OCI-LY1 (cell line): ENCODE results near the gene GMPR.

Experiments
- H2AFZ ChIP-seq: fragments of 200-600 bp; sonication (generic), shearing (Covaris generic); 2 replicates; pipeline ENCODE4 v1.6.0; 2014; ENCODE audit warnings: antibody characterized with exemption, mild to moderate bottlenecking, low read length
- H3F3A ChIP-seq: fragments of 200-600 bp; sonication (generic), shearing (Covaris generic); 2 replicates; pipeline ENCODE4 v1.6.0; 2014; ENCODE audit warnings: mild to moderate bottlenecking, antibody characterized with exemption, low read length, moderate library complexity; ENCODE audit not compliant: insufficient read depth
- H3K27ac ChIP-seq: fragments of 200-600 bp; sonication (generic); 2 replicates; pipeline ENCODE4 v1.5.1; 2014; ENCODE audit warnings: low read length, mixed run types, mild to moderate bottlenecking, low read depth; ENCODE audit not compliant: poor library complexity, severe bottlenecking
- H3K27me3 ChIP-seq: fragments of 200-600 bp; sonication (generic); 2 replicates; pipeline ENCODE4 v1.6.0; 2014; ENCODE audit warnings: antibody characterized with exemption, mild to moderate bottlenecking, low read length, moderate library complexity; ENCODE audit not compliant: insufficient read depth
- H3K36me3 ChIP-seq: fragments of 200-600 bp; sonication (generic); 2 replicates; pipeline ENCODE4 v1.6.1; 2014; ENCODE audit warnings: mild to moderate bottlenecking, antibody characterized with exemption, low read length, moderate library complexity, mixed read lengths; ENCODE audit not compliant: insufficient read depth
- H3K4me1 ChIP-seq: fragments of 200-600 bp; sonication (generic); 2 replicates; pipeline ENCODE4 v1.5.1; 2014; ENCODE audit warnings: mild to moderate bottlenecking, low read length, moderate library complexity; ENCODE audit not compliant: insufficient read depth, severe bottlenecking
- H3K4me2 ChIP-seq: fragments of 200-600 bp; sonication (generic), shearing (Covaris generic); 2 replicates; pipeline ENCODE4 v1.6.1; 2014; ENCODE audit warnings: low read length
- H3K4me3 ChIP-seq: fragments of 200-600 bp; sonication (generic); 2 replicates; pipeline ENCODE4 v1.5.1; 2014; ENCODE audit warnings: low read length, low read depth, mild to moderate bottlenecking, mixed read lengths; ENCODE audit not compliant: poor library complexity, severe bottlenecking
- H3K79me2 ChIP-seq: fragments of 200-600 bp; shearing (Covaris generic); 2 replicates; pipeline ENCODE4 v1.6.1; 2016; ENCODE audit warnings: mixed run types, low read length, mixed read lengths; ENCODE audit not compliant: insufficient read depth
- H3K9ac ChIP-seq: fragments of 200-600 bp; sonication (generic), shearing (Covaris generic); 2 replicates; pipeline ENCODE4 v1.6.1; 2014; ENCODE audit warnings: mild to moderate bottlenecking, low read length, mixed read lengths
- H3K9me2 ChIP-seq: fragments of 200-600 bp; sonication (generic), shearing (Covaris generic); 2 replicates; pipeline ENCODE4 v1.6.1; 2014; ENCODE audit warnings: low read depth, mild to moderate bottlenecking, low read length, mixed read lengths
- H3K9me3 ChIP-seq: fragments of 200-600 bp; shearing (Covaris generic); 2 replicates; pipeline ENCODE4 v1.6.1; 2014; ENCODE audit warnings: low read length, mixed read lengths
- H4K20me1 ChIP-seq: fragments of 200-600 bp; sonication (generic), shearing (Covaris generic); 2 replicates; pipeline ENCODE4 v1.6.0; 2016; ENCODE audit warnings: mild to moderate bottlenecking, low read length; ENCODE audit not compliant: insufficient read depth
- EZH2 ChIP-seq: fragments of 200-600 bp; sonication (generic), shearing (Covaris generic); IDR thresholded peaks from 2 replicates; pipeline ENCODE4 v1.8.0; 2017; ENCODE audit warnings: borderline replicate concordance, mixed run types, mild to moderate bottlenecking, antibody characterized with exemption, low read length, moderate library complexity, mixed read lengths
- TF ChIP-seq, protein P1 (sequence below): fragments of 200-600 bp; sonication (generic), shearing (Covaris generic); IDR thresholded peaks from 2 replicates; pipeline ENCODE4 v1.5.1; 2017; ENCODE audit warnings: mild to moderate bottlenecking, antibody characterized with exemption, low read length, moderate library complexity, mixed read lengths

Gene GMPR

DNA sequence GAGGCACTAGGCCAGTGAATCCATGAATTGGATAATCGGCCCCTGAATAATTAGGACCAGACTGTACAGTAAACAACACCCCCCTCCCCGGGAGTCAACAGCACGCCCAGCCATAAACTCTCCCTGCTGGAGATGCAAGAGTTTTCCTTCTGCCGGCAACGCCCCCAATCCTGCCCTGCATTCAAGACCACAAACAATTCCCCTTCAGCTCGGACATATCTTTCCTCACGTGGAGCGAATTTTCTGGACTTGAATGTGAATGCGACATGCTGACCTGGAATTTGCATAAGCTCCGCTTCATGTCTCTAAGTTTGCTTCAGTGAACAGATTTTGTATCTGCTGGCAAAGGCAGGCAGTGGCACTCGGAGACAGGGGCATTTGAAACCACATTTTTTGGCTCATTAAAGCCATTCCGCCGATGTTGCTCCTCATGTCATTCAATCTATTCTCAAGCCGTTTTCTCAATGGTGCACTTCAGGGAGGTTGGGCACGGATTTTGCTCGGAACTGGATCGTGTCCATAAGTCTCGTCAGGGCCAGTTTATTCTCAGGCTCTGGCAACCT is 38.0 kb upstream of the GMPR start:
- H3K4me1 ChIP-seq = peaks cover 45% of the 10 kb centered on the region
- peak overlapping the region; percentile 34 for H2AFZ ChIP-seq
- no peak for TF ChIP-seq EZH2
- TF ChIP-seq, protein P1, sequence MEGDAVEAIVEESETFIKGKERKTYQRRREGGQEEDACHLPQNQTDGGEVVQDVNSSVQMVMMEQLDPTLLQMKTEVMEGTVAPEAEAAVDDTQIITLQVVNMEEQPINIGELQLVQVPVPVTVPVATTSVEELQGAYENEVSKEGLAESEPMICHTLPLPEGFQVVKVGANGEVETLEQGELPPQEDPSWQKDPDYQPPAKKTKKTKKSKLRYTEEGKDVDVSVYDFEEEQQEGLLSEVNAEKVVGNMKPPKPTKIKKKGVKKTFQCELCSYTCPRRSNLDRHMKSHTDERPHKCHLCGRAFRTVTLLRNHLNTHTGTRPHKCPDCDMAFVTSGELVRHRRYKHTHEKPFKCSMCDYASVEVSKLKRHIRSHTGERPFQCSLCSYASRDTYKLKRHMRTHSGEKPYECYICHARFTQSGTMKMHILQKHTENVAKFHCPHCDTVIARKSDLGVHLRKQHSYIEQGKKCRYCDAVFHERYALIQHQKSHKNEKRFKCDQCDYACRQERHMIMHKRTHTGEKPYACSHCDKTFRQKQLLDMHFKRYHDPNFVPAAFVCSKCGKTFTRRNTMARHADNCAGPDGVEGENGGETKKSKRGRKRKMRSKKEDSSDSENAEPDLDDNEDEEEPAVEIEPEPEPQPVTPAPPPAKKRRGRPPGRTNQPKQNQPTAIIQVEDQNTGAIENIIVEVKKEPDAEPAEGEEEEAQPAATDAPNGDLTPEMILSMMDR = no peak
- no peaks in the 10 kb centered on the region for H3K79me2 ChIP-seq
- H3K9me3 ChIP-seq = no peaks in the 10 kb centered on the region
- H3K9ac ChIP-seq = peak overlapping the region; percentile 60
- H4K20me1 ChIP-seq = no peaks in the 10 kb centered on the region
- H3K27ac ChIP-seq = peak overlapping the region; percentile 87
- no peaks in the 10 kb centered on the region for H3K9me2 ChIP-seq
- H3K36me3 ChIP-seq = no peaks in the 10 kb centered on the region
- peak overlapping the region; percentile 38 for H3K4me3 ChIP-seq
- peak overlapping the region; percentile 65 for H3K4me2 ChIP-seq
- 0 out of 2 replicates have a peak, but pooled peaks cover 9% of the 10 kb centered on the region for H3F3A ChIP-seq
- H3K27me3 ChIP-seq = no peaks in the 10 kb centered on the region

DNA sequence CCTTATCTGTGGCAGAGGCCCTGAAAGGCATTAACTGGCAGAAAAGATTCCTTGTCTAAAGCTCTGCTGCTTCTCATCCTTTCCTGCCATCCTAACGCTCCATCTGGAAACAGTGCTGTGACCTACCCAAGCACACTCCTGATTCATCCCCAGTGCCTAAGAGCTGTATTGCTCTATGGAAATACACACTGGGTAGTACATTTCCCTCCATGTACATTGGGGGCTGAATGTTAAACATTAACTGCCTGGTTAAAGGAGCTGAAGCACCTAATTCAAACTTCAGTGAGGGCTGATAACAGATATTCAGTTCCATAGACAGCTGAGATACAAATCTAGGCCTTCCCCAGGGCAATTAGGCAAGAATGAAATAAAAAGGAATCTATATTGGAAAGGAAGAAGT is 36.7 kb upstream of the GMPR start:
- H3K36me3 ChIP-seq = no peaks in the 10 kb centered on the region
- no peak overlapping the region for H2AFZ ChIP-seq
- no peaks in the 10 kb centered on the region for H3K79me2 ChIP-seq
- H3K4me3 ChIP-seq = no peak overlapping the region
- H3K27me3 ChIP-seq = no peaks in the 10 kb centered on the region
- H3K9me3 ChIP-seq = no peaks in the 10 kb centered on the region
- H3F3A ChIP-seq = peaks cover 18% of the 10 kb centered on the region; the same call in 1 of the 2 replicates
- peak overlapping the region; percentile 61 for H3K27ac ChIP-seq
- H3K9ac ChIP-seq = no peak overlapping the region
- H3K4me2 ChIP-seq = no peak overlapping the region
- H3K9me2 ChIP-seq = no peaks in the 10 kb centered on the region
- TF ChIP-seq, protein P1 = no peak
- peaks cover 58% of the 10 kb centered on the region for H3K4me1 ChIP-seq
- H4K20me1 ChIP-seq = no peaks in the 10 kb centered on the region

DNA sequence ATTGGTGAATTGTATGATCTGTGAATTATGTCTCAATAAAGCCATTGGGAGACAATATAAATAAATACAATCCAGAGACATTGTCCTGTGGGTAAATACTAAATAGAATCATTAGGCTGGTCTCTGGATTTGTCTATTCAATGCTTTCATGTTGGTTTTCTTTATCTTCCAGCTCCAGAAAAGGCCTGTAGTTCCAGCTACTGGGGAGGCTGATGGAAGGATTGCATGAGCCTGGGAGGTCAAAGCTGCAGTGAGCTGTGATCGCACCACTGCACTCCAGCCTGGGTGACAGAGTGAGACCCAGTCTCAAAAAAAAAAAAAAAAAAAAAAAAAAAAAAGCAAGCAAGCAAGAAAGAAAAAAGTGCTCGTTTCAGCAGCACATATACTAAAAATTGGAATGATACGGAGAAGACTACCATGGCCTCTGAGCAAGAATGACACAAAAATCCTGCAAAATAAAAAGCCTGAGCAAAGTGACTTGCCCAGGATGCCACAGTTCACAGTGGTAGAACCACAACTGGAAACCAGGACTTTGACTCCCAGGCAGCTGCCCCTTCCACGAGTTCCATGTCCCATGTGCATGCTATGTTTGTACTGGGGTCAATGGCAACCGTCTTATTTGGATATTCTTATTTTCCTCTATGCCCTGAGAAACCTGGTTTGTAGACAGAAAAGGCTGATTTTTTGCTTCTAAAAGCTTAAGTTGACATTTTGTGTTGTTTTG is 33.6 kb upstream of the GMPR start:
- no peaks in the 10 kb centered on the region for H3K27me3 ChIP-seq
- peak overlapping the region; percentile 29 for H3K4me3 ChIP-seq
- H2AFZ ChIP-seq = no peak overlapping the region
- no peaks in the 10 kb centered on the region for H4K20me1 ChIP-seq
- peaks cover 18% of the 10 kb centered on the region; the same call in 1 of the 2 replicates for H3F3A ChIP-seq
- no peaks in the 10 kb centered on the region for H3K9me3 ChIP-seq
- no peak for TF ChIP-seq EZH2
- TF ChIP-seq, protein P1 = no peak
- H3K9ac ChIP-seq = peak overlapping the region; percentile 49
- H3K4me1 ChIP-seq = peaks cover 49% of the 10 kb centered on the region
- H3K79me2 ChIP-seq = no peaks in the 10 kb centered on the region
- H3K9me2 ChIP-seq = no peaks in the 10 kb centered on the region
- peak overlapping the region; percentile 59 for H3K4me2 ChIP-seq
- no peaks in the 10 kb centered on the region for H3K36me3 ChIP-seq
- H3K27ac ChIP-seq = peak overlapping the region; percentile 99
